Esophagus squamous epithelium (tissue), 4 donors: Measurements from ENCODE around the gene VAV2.

Experiments used
- CTCF ChIP-seq, 6 experiments: fragments of 450-650 bp in 4 of 6; fragments of 200-600 bp in 2 of 6; sonication (generic) in 2 of 6; IDR thresholded peaks; one replicate each; pipeline ENCODE4 v1.5.1; 2016 to 2019; ENCODE audit warnings: antibody characterized with exemption in 6 of 6, mild to moderate bottlenecking in 4 of 6, moderate library complexity in 4 of 6
- POLR2A ChIP-seq, 4 donors: fragments of 450-650 bp; IDR thresholded peaks; one replicate each; pipeline ENCODE4 v1.6.1; 2017; ENCODE audit warnings: antibody characterized with exemption in 4 of 4, mild to moderate bottlenecking in 4 of 4, moderate library complexity in 3 of 4

- TF ChIP-seq CTCF (IDR thresholded peaks at IDR 0.05) = no peak
- TF ChIP-seq POLR2A (IDR thresholded peaks at IDR 0.05) = no peak
Observed at GRCh38 chr9:133806623-133807010, 185.5 kb downstream of the VAV2 start.
